GM10266 (cell line): ENCODE data around the gene NHP2.

ENCODE experiments used
- DNase-seq: peaks from one replicate; pipeline ENCODE4 v3.0.0; 2012; ENCODE audit errors: extremely low spot score
- TF ChIP-seq, protein P1 (sequence below): IDR thresholded peaks from 2 replicates; pipeline ENCODE4 v1.5.1; 2012; ENCODE audit warnings: mild to moderate bottlenecking, low read depth; ENCODE audit not compliant: control insufficient read depth, insufficient read depth; ENCODE audit errors: missing control alignments

Gene NHP2

DNA sequence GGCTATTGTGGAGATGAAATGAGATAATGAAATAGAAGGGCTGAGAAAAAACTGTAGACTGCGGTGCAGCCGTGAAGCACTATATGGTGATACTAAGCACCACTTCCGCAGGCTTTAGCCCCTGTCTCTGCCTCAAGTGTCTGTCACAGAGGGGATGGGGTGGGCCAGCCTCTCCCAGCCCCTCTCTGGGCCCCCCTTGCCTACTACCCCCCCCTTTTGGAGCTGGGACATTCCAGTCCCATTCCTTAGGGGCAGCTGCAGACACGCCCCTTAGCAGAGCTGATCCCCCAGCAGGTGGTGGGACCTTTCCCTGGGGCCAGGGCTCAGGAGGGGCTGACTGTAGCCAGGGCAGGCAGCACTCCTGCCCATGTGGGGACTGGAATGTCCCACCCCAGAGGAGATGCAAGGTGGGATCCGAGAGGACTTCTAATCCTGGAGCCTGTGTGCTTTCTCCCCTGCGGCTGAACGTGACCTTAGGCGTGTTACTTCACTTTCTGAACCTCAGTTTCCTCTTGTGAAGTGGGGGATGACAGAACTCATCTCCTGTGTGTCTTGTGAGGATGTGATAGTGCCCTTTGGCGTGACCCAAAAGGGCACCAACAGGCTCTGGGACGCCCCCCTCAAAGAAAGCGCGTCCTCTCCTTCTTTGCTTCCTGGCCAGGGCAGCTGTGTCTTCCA is 38.4 kb downstream of the NHP2 start:
- TF ChIP-seq, protein P1, sequence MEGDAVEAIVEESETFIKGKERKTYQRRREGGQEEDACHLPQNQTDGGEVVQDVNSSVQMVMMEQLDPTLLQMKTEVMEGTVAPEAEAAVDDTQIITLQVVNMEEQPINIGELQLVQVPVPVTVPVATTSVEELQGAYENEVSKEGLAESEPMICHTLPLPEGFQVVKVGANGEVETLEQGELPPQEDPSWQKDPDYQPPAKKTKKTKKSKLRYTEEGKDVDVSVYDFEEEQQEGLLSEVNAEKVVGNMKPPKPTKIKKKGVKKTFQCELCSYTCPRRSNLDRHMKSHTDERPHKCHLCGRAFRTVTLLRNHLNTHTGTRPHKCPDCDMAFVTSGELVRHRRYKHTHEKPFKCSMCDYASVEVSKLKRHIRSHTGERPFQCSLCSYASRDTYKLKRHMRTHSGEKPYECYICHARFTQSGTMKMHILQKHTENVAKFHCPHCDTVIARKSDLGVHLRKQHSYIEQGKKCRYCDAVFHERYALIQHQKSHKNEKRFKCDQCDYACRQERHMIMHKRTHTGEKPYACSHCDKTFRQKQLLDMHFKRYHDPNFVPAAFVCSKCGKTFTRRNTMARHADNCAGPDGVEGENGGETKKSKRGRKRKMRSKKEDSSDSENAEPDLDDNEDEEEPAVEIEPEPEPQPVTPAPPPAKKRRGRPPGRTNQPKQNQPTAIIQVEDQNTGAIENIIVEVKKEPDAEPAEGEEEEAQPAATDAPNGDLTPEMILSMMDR: no peak
- DNase-seq: peak; percentile 65

DNA sequence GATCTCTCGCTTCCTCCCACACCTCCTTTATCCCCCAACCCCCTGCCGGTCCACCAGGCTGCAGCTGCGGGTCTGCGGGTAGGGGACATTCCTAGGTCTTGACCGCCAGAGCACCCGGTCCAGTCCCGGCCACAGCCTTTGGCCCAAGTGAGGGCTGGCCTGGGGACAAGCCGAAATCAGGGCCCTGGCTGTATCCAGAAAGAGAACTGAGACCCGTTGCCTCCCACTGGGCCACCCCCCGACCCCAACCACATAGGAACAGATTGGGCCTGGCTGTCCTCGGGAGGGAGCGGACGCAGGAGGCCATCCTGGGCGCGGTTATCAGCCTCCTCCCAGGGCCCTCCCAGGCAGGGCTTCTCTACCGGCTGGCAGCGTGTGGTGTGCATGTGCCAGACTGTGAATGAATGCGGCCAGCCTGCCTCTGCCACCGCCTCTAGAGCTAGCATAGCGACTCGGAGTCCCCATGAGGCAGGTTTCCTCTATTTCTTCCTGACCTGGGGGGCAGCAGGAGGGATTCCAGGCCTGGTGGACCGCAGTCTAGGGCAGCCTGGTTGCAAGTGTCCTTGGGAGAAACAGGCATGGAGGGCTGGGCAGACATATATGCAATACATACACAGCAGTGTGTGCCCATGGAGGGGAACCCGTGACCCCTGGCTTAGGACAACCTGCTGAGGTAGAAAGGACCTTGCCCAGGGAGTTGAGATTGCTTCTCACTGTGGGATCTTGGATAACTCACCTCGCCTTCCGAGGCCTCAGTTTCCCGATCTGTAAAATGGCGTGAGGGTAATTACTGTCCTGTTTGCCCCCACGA is 39.2 kb downstream of the NHP2 start:
- DNase-seq: peak; percentile 47
- TF ChIP-seq, protein P1: no peak

DNA sequence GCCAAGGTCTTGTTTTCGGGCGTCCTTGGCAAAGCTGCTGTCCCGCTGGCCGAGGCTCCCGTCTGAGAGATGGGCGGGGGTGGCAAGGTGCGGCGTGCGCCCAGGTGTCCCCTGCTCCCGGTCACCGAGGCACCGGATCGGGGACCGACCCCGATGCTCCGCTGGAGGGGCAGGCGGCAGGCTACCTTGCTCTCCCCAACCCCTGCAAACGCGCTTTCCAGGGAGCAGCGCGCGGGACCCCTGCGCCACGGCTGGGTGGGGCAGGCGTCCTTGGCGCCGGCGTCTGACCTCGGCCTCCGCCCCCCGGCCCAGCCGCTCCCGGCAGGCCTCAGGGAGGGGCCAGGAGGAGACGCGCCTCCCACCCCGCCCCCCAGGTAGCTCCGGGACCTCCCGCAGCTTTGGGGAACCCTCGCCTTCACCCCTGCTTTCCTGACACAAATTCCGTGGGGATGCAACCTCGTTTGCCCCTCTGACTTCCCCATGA is 39.8 kb downstream of the NHP2 start:
- DNase-seq: peak; percentile 76

DNA sequence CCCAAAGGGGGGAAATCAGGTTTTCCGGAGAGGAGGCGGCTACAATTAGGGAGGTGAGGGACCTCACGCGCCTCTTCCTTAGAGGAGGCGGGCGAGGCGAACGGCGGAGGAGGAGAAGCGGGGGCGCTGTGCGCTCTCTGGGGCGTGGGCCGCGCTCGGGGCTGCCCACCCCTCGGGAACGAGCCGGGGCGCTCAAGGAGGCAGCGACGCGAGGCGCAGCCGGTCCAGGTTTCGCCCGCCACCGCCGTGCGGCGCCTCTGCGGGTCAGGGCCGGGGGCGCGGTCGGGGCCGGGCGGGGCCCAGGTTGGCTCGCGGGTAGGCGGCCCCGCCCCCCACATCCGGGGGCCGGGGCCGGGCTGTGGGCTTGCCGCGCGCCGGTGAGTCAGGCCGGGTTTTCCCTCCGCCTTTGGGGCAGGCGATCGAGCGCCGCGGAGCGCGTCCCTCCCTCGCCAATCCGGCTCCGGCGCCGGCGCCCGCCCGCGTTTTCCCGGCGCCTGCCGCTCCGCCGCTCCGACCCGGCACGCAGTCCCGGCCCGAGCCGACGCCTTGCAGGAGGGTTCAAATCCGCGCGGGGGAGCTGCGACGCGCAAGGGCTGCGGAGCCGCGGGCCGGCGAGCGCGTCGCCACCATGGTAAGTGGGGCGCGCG is 40.4 kb downstream of the NHP2 start, which contains the start of gene N4BP3:
TSS of gene N4BP3 (plus strand) at position 392 of the 647 bp plus-strand sequence. CDS start 6,052 bp downstream, outside the sequence.
- TF ChIP-seq, protein P1: peak; percentile 9
- peak; percentile 94 for DNase-seq

More for the DNA sequence above, 39.8 kb downstream of the NHP2 start:
- TF ChIP-seq, protein P1: no peak

DNA sequence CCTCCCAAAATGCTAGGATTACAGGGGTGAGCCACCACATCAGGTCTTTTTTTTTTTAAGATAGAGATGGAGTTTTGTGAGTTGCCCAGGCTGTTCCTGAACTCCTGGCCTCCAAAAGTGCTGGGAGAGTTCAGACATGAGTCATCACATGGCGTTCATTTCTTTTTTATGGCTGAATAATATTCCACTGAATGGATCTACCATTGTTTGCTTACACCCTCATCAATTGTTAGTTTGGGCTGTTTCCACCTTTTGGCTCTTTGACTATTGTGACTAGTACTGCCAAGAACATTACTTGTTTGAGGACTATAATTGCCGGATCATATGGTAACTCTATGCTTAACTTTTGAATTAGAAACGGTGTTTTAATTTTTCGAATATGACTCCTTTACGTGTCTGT is 41.1 kb downstream of the NHP2 start:
- DNase-seq: no peak
- TF ChIP-seq, protein P1: no peak

DNA sequence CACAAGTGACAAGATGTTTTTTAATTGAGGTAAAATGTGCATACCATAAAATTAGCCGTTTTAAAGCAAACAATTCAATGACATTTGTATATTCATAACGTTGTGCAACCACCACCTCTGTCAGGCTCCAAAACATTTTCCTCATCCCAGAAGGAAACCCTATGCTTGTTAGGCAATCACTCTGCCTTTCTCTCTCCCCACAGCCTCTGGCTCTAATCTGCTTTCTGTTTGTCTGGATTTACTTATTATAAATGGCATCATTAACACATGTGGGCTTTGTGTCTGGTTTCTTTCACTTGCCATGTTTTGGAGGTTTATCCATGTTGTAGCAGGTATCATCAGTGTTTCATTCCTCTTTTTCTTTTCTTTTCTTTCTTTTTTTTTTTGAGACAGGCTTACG is 41.8 kb downstream of the NHP2 start:
- TF ChIP-seq, protein P1: no peak
- no peak for DNase-seq
